H1 (cell line): ENCODE results near the gene NCEH1. TPM values are rescaled to one million over a fixed set of nuclear protein-coding genes. Genes with fewer than 3 reads are reported as not detected.

Source experiments
- CTCF ChIA-PET: fragments of 300-600 bp; sonication (Branson Sonifier 250); formaldehyde crosslinking; loops from one replicate; lab custom pipeline; 2021; ENCODE audit not compliant: partially characterized antibody; lab: Charles Lee
- POLR2A ChIA-PET: fragments of 300-600 bp; sonication (Branson Sonifier 250); formaldehyde crosslinking; loops from one replicate; lab custom pipeline; 2021; ENCODE audit warnings: inconsistent platforms; ENCODE audit not compliant: partially characterized antibody; lab: Charles Lee
- DNase-seq, 2 experiments: peaks; one replicate each; pipeline versions ENCODE4 v3.0.0 to v3.0.0-alpha.2; 2010 to 2022; ENCODE audit warnings: low spot score in 2 of 2, low read depth in 1 of 2, mixed read lengths in 1 of 2
- FAIRE-seq: peaks from 2 replicates; lab custom pipeline; 2011; peaks lifted over from hg19 to GRCh38; lab: Jason Lieb, UNC
- H2AFZ ChIP-seq: 2 replicates; pipeline ENCODE4 v1.8.1; 2012; ENCODE audit warnings: low read length, inconsistent platforms
- H2AK5ac ChIP-seq: 2 replicates; pipeline ENCODE4 v1.6.1; 2013; ENCODE audit warnings: low read depth, low read length
- H2BK120ac ChIP-seq: replicated peaks from 2 replicates; pipeline ENCODE3; 2013; ENCODE audit warnings: low read depth, low read length, inconsistent platforms
- H2BK12ac ChIP-seq: 2 replicates; pipeline ENCODE4 v1.6.1; 2013; ENCODE audit warnings: low read depth, low read length
- H2BK15ac ChIP-seq: 2 replicates; pipeline ENCODE4 v1.6.1; 2013; ENCODE audit warnings: low read length
- H2BK20ac ChIP-seq: 2 replicates; pipeline ENCODE4 v1.6.1; 2013; ENCODE audit warnings: low read length
- H2BK5ac ChIP-seq: 2 replicates; pipeline ENCODE4 v1.6.1; 2013; ENCODE audit warnings: low read depth, low read length
- H3K14ac ChIP-seq: 2 replicates; pipeline ENCODE4 v1.6.1; 2013; ENCODE audit warnings: inconsistent platforms; ENCODE audit not compliant: insufficient read length
- H3K18ac ChIP-seq: 2 replicates; pipeline ENCODE4 v1.6.1; 2013; ENCODE audit warnings: low read length; ENCODE audit errors: extremely low read depth
- H3K23ac ChIP-seq: 2 replicates; pipeline ENCODE4 v1.6.1; 2013; ENCODE audit warnings: inconsistent platforms; ENCODE audit not compliant: insufficient read length
- H3K23me2 ChIP-seq: 2 replicates; pipeline ENCODE4 v1.6.1; 2013; ENCODE audit warnings: low read depth, low read length
- H3K27ac ChIP-seq: 2 replicates; pipeline ENCODE4 v1.6.1; 2011; ENCODE audit warnings: low read depth, low read length, inconsistent platforms
- H3K27me3 ChIP-seq, 4 experiments: replicated peaks in 1 of 4; 1 replicate in 1 of 4; 2 replicates in 3 of 4; pipeline versions ENCODE4 v1.6.1 to v1.8.1; 2011 to 2013; ENCODE audit warnings: low read length in 3 of 4, mild to moderate bottlenecking in 3 of 4, inconsistent platforms in 2 of 4, mixed read lengths in 2 of 4, moderate library complexity in 1 of 4; ENCODE audit not compliant: control insufficient read depth in 3 of 4, insufficient read depth in 3 of 4; ENCODE audit errors: extremely low read depth in 1 of 4
- H3K36me3 ChIP-seq, 4 experiments: 2 replicates each; pipeline versions ENCODE4 v1.6.1 to v1.8.1; 2011 to 2013; ENCODE audit warnings: mild to moderate bottlenecking in 4 of 4, low read length in 3 of 4, moderate library complexity in 2 of 4, control low read depth in 1 of 4, inconsistent platforms in 1 of 4; ENCODE audit not compliant: insufficient read depth in 4 of 4, control insufficient read depth in 2 of 4
- H3K4ac ChIP-seq: replicated peaks from 2 replicates; pipeline ENCODE3; 2013; ENCODE audit warnings: low read length, low read depth, mixed read lengths, inconsistent platforms; ENCODE audit not compliant: insufficient read length
- H3K4me1 ChIP-seq, 4 experiments: replicated peaks in 1 of 4; 1 replicate in 1 of 4; 2 replicates in 3 of 4; pipeline versions ENCODE4 v1.6.1 to v1.8.1; 2011 to 2013; ENCODE audit warnings: low read length in 3 of 4, inconsistent platforms in 2 of 4, mixed read lengths in 1 of 4; ENCODE audit not compliant: insufficient read depth in 4 of 4, control insufficient read depth in 3 of 4
- H3K4me2 ChIP-seq, 2 experiments: 2 replicates each; pipeline versions ENCODE4 v1.6.1 to v1.8.1; 2011 to 2013; ENCODE audit warnings: low read depth in 2 of 2, low read length in 2 of 2, control low read depth in 1 of 2, inconsistent platforms in 1 of 2, mild to moderate bottlenecking in 1 of 2; ENCODE audit not compliant: insufficient read depth in 1 of 2
- H3K4me3 ChIP-seq, 4 experiments: fragments of 200-600, 300-600 bp in 1 of 4; sonication (generic), shearing (Covaris generic), sonication (Bioruptor Twin) in 1 of 4; 2 replicates each; pipeline versions ENCODE4 v1.5.1 to v1.8.1; 2011 to 2016; ENCODE audit warnings: low read length in 4 of 4, low read depth in 3 of 4, control low read depth in 2 of 4, inconsistent platforms in 2 of 4, mild to moderate bottlenecking in 2 of 4, mixed read lengths in 1 of 4, moderate library complexity in 1 of 4; ENCODE audit not compliant: insufficient read depth in 2 of 4; ENCODE audit errors: extremely low read depth in 1 of 4
- H3K56ac ChIP-seq: replicated peaks from 2 replicates; pipeline ENCODE3; 2013; ENCODE audit warnings: low read depth, mild to moderate bottlenecking, mixed read lengths, low read length, inconsistent platforms; ENCODE audit not compliant: insufficient read length
- H3K79me1 ChIP-seq: 2 replicates; pipeline ENCODE4 v1.6.1; 2013; ENCODE audit warnings: low read depth, low read length, control low read depth
- H3K79me2 ChIP-seq, 2 experiments: 2 replicates each; pipeline versions ENCODE4 v1.6.1 to v1.8.1; 2012 to 2013; ENCODE audit warnings: low read length in 2 of 2, mild to moderate bottlenecking in 2 of 2, inconsistent platforms in 1 of 2; ENCODE audit not compliant: insufficient read depth in 2 of 2, control insufficient read depth in 1 of 2
- H3K9ac ChIP-seq, 4 experiments: replicated peaks in 1 of 4; 1 replicate in 1 of 4; 2 replicates in 3 of 4; pipeline versions ENCODE4 v1.6.1 to v1.8.1; 2011 to 2013; ENCODE audit warnings: low read depth in 3 of 4, low read length in 3 of 4, control low read depth in 2 of 4, mild to moderate bottlenecking in 2 of 4, moderate library complexity in 2 of 4, inconsistent platforms in 1 of 4; ENCODE audit errors: extremely low read depth in 1 of 4
- H3K9me3 ChIP-seq, 2 experiments: 2 replicates each; pipeline versions ENCODE4 v1.6.1 to v1.8.1; 2012 to 2013; ENCODE audit warnings: mild to moderate bottlenecking in 2 of 2, moderate library complexity in 2 of 2, control low read depth in 1 of 2, inconsistent platforms in 1 of 2, low read depth in 1 of 2, low read length in 1 of 2, mixed read lengths in 1 of 2; ENCODE audit not compliant: insufficient read depth in 2 of 2
- H4K20me1 ChIP-seq, 2 experiments: replicated peaks in 1 of 2; 2 replicates each; pipeline versions ENCODE3 to v1.8.1; 2011 to 2013; ENCODE audit warnings: inconsistent platforms in 2 of 2, low read length in 2 of 2, mild to moderate bottlenecking in 1 of 2; ENCODE audit not compliant: insufficient read depth in 2 of 2, control insufficient read depth in 1 of 2
- H4K5ac ChIP-seq: 2 replicates; pipeline ENCODE4 v1.6.1; 2013; ENCODE audit warnings: low read length, low read depth, mixed read lengths, inconsistent platforms; ENCODE audit not compliant: insufficient read length
- H4K8ac ChIP-seq: 2 replicates; pipeline ENCODE4 v1.8.0; 2013; ENCODE audit warnings: mild to moderate bottlenecking, moderate library complexity, low read length, inconsistent platforms; ENCODE audit not compliant: insufficient read depth; ENCODE audit errors: extremely low read depth
- H4K91ac ChIP-seq: replicated peaks from 2 replicates; pipeline ENCODE3; 2013; ENCODE audit warnings: low read length, mixed read lengths, inconsistent platforms; ENCODE audit not compliant: insufficient read length
- ASH2L ChIP-seq: fragments of 200-600, 300-600 bp; sonication (generic); IDR thresholded peaks from one replicate; pipeline ENCODE4 v1.7.1; 2017; ENCODE audit warnings: low read length
- BCL11A ChIP-seq, 2 experiments: IDR thresholded peaks; one replicate each; pipeline ENCODE4 v1.6.1; 2011; ENCODE audit warnings: low read depth in 2 of 2, low read length in 2 of 2, mild to moderate bottlenecking in 2 of 2
- CBX8 ChIP-seq: fragments of 300-800, 300-1000 bp; sonication (generic); IDR thresholded peaks from 2 replicates; pipeline ENCODE4 v1.7.1; 2016; ENCODE audit warnings: low read depth, low read length, borderline replicate concordance
- CHD1 ChIP-seq: IDR thresholded peaks from 2 replicates; pipeline ENCODE4 v1.6.1; 2012; ENCODE audit warnings: low read depth, low read length, improper control_type of control experiment
- EP300 ChIP-seq, 2 experiments: IDR thresholded peaks; 1 replicate in 1 of 2; 2 replicates in 1 of 2; pipeline ENCODE4 v1.6.1; 2011 to 2012; ENCODE audit warnings: low read depth in 2 of 2, low read length in 2 of 2, mild to moderate bottlenecking in 2 of 2, borderline replicate concordance in 1 of 2, inconsistent platforms in 1 of 2, moderate library complexity in 1 of 2
- FOSL1 ChIP-seq: IDR thresholded peaks from 2 replicates; pipeline ENCODE4 v1.6.1; 2011; ENCODE audit warnings: mild to moderate bottlenecking, low read depth, low read length, moderate library complexity; ENCODE audit not compliant: insufficient read depth
- HDAC2 ChIP-seq, 2 experiments: fragments of 300-600 bp in 1 of 2; sonication (generic) in 1 of 2; IDR thresholded peaks; 2 replicates each; pipeline ENCODE4 v1.6.1; 2011 to 2012; ENCODE audit warnings: low read depth in 2 of 2, low read length in 2 of 2, mild to moderate bottlenecking in 2 of 2, moderate library complexity in 2 of 2, borderline replicate concordance in 1 of 2, inconsistent platforms in 1 of 2
- MAFK ChIP-seq: IDR thresholded peaks from 2 replicates; pipeline ENCODE4 v1.6.1; 2012; ENCODE audit warnings: low read depth, mild to moderate bottlenecking, improper control_type of control experiment, low read length
- NRF1 ChIP-seq: IDR thresholded peaks from 2 replicates; pipeline ENCODE4 v1.6.1; 2011; ENCODE audit warnings: mild to moderate bottlenecking, low read depth, low read length, improper control_type of control experiment
- POU5F1 ChIP-seq: IDR thresholded peaks from 2 replicates; pipeline ENCODE4 v1.6.1; 2011; ENCODE audit warnings: low read depth, mild to moderate bottlenecking, low read length, moderate library complexity
- RBBP5 ChIP-seq: IDR thresholded peaks from 2 replicates; pipeline ENCODE4 v1.7.1; 2012; ENCODE audit warnings: low read depth, mild to moderate bottlenecking, inconsistent platforms, low read length, moderate library complexity, borderline replicate concordance
- TAF7 ChIP-seq: optimal IDR thresholded peaks from 2 replicates; pipeline ENCODE3; 2011; ENCODE audit warnings: low read depth, mild to moderate bottlenecking, inconsistent platforms, low read length, moderate library complexity, borderline replicate concordance
- TBP ChIP-seq: IDR thresholded peaks from 2 replicates; pipeline ENCODE4 v1.6.1; 2011; ENCODE audit warnings: low read depth, low read length, improper control_type of control experiment
- ZNF274 ChIP-seq: IDR thresholded peaks from 2 replicates; pipeline ENCODE4 v1.7.0; 2012; ENCODE audit warnings: low read length, borderline replicate concordance; ENCODE audit errors: extremely low read depth
- WGBS, 2 experiments: shearing (Covaris generic) in 1 of 2; methylation state at CpG; one replicate each; pipeline versions ENCODE4 v1.1.6 to v1.1.7; 2013 to 2015; ENCODE audit warnings: low lambda C conversion rate in 2 of 2, mixed read lengths in 2 of 2, inconsistent platforms in 1 of 2, low coverage in 1 of 2, missing lambda C conversion rate in 1 of 2; ENCODE audit not compliant: insufficient replicate concordance in 2 of 2, insufficient coverage in 1 of 2, insufficient read length in 1 of 2; ENCODE audit errors: extremely low coverage in 1 of 2, missing lambda C conversion rate in 1 of 2; 5-methylcytosine and 5-hydroxymethylcytosine counted together
- polyA plus RNA-seq, 7 experiments: library from polyadenylated mRNA; depleted of rRNA in 3 of 7; stranded (reverse) in 5 of 7; unstranded in 2 of 7; fragments of >200 nt in 5 of 7; fragments of 200-250 nt in 2 of 7; gene quantifications; 1 replicate in 5 of 7; 2 replicates in 1 of 7; 4 replicates in 1 of 7; pipeline versions ENCODE4 v1.2.1 to v1.2.3, GENCODE V29; 2011 to 2013; ENCODE audit warnings: missing spikeins in 2 of 7, mixed read lengths in 2 of 7
- total RNA-seq: library from RNA; stranded (reverse); fragmentation: NEBNext Ultra II Directional; extraction: Animal tissue kit (Norgen Biotek cat#: 25700); gene quantifications from 2 replicates; pipeline ENCODE4 v1.2.1, GENCODE V29; 2021

NCEH1 gene
- total and polyA plus RNA-seq, 2 of the 8 experiments (the other 6 are each of a cell fraction or from before 2014, with no cell fraction given) = 2.2 to 6.4 TPM

DNA sequence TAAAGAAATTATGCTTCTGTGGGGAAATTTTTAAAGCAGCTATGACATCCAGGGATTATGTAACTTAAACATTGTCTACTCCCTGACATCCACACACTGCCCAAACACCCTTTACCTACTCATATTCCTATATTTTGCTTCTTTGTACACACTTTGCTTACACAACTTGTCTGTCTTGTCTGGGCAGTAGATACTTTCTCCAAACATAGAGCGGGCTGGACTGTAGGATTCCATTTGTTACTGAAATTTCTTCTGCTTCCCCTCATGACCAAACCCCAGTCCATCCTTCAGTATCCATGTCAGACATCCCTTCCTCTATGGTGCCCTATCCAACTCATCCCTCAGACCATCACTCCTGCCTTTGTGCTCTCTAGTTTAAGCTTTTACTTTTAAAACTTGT is 19.9 kb downstream of the NCEH1 start:
- POLR2A ChIA-PET = interaction anchor here (1.6 kb wide), 1 partner anchor 11 kb away, joined by 5 read pairs; no protein-coding TSS in a partner anchor
- Histone ChIP-seq H3K27ac (no peak overlapping the region), H2BK12ac (no peak overlapping the region), H2BK20ac (no peak overlapping the region), H3K14ac (no peak overlapping the region), H4K20me1 (no peaks in the 10 kb centered on the region), H3K4me2 (no peak overlapping the region), H3K27me3 (no peaks in the 10 kb centered on the region), H3K56ac (no peak overlapping the region), H3K4me1 (peaks cover 0 to 10% (median 0%) of the 10 kb centered on the region in 4 experiments; a peak in 1 of 7 replicates), H4K8ac (no peak overlapping the region), H2AK5ac (no peak overlapping the region), H3K79me2 (no peaks in the 10 kb centered on the region), H3K4ac (no peak overlapping the region), H3K23ac (no peak overlapping the region), H2BK15ac (no peak overlapping the region), H3K79me1 (no peaks in the 10 kb centered on the region), H3K23me2 (no peaks in the 10 kb centered on the region), H2BK5ac (no peak overlapping the region), H3K9me3 (no peaks in the 10 kb centered on the region), H3K18ac (no peak overlapping the region), H2BK120ac (no peak overlapping the region), H4K5ac (no peak overlapping the region), H3K9ac (no peak overlapping the region), H3K4me3 (no peak overlapping the region), H4K91ac (no peak overlapping the region), H2AFZ (no peak overlapping the region), H3K36me3 (no peaks in the 10 kb centered on the region)
- 95% methylated on average over 1 of the region's 1 CpG; no CpG with 5 or more reads in 1 of the 2 experiments for WGBS, 2 experiments
- CTCF ChIA-PET = interaction anchor here (0.9 kb wide), 1 partner anchor 20 kb away, joined by 4 read pairs; the partner anchor contains the start of gene NCEH1
- DNase-seq = no peak
- FAIRE-seq = no peak
- TF ChIP-seq TBP (no peak), ZNF274 (no peak), MAFK (no peak), HDAC2 (IDR thresholded peaks at IDR 0.05; ENCODE audit: borderline replicate concordance in 1 of 2, low read depth in 2 of 2, low read length in 2 of 2) (no peak), EP300 (IDR thresholded peaks at IDR 0.05; ENCODE audit: borderline replicate concordance in 1 of 2, low read depth in 2 of 2, low read length in 2 of 2) (no peak), CHD1 (no peak), TAF7 (no peak), POU5F1 (no peak), ASH2L (no peak), CBX8 (no peak), RBBP5 (no peak), BCL11A (IDR thresholded peaks at IDR 0.05; ENCODE audit: low read depth in 2 of 2, low read length in 2 of 2) (no peak), FOSL1 (no peak), NRF1 (no peak)
